Activated CD4-positive, alpha-beta T cell treated with anti-CD3 and anti-CD28 coated beads, Interleukin-10, Interleukin-2, amounts not matched to agents 100 ng/mL and 50 ng/mL, durations not matched to agents 16 hours and 8 hours (primary cell): ENCODE data around the gene TMEM170A.

Experiments used
- DNase-seq: peaks from one replicate; pipeline ENCODE4 v3.0.0-alpha.2; 2020

The TMEM170A gene

DNA sequence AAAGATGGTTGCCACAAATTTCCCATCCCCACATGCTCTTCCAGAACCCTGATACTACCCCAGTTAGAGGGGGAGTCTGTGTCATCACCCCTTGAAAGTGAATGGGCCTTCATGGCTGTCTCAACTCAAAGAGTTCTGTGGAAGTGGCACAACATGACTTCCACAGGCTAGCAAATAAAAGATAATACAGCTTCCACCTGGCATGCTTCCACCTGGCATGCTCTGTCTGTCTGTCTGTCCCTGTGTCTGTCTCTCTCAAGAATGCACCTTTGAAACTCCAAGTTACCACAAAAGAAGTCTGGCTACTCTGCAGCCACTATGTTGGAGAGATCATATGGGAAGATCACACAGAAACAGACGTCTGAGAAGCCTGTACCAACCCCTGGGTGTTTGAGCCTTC is 66.2 kb downstream of the TMEM170A start:
- no peak for DNase-seq

GRCh38 chr16:75394941-75395340 is 69.5 kb downstream of the TMEM170A start:
- DNase-seq: no peak
